Colon (tissue), 2 donors: Measurements from ENCODE around the gene TAC4.
"Not testable (repeated sequence)": the region's sequence is repeated elsewhere in the genome, so short reads cannot be mapped to it uniquely, and the experiment has no call there.

Source experiments
- FAIRE-seq: peaks from 2 replicates; lab custom pipeline; 2012; peaks lifted over from hg19 to GRCh38; lab: Jason Lieb, UNC
- donor health status: control.
- donor health status: control.

The TAC4 gene

DNA sequence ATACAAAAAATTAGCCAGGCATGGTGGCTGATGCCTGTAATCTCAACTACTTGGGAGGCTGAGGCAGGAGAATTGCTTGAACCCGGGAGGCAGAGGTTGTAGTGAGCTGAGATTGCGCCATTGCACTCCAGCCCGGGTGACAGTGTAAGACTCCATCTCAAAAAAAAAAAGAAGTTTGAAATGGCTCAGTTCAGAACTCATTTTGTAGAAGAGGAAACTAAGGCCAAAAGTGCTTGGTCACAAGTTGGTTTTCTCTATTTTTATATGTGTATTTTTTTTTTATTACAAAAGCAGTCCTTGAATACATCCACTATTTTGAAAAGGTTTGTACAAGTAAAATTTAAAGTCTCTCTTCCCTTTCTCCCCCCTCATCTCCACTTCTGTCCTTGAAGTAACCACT, 5.5 kb downstream of the TAC4 start:
- FAIRE-seq = no peak

DNA sequence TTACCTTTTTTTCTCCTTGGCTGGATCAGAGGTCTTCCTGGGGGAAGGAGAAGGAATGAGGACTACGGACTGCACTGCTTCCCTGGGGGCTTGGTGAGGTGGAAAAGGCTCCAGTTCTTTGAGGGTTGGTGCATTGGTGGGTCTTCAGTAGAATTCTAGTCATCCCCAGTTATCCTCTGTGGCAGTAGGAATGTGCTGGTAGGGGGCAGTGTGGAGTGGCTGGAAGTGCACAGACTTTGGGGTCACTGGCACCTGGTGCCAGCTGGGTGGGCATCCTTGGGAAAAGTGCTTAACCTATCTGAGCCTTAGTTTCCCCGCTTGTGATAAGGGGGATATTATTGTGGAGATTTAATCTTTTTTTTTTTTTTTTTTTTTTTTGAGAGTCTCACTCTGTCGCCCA, 6.3 kb downstream of the TAC4 start:
- no peak for FAIRE-seq

DNA sequence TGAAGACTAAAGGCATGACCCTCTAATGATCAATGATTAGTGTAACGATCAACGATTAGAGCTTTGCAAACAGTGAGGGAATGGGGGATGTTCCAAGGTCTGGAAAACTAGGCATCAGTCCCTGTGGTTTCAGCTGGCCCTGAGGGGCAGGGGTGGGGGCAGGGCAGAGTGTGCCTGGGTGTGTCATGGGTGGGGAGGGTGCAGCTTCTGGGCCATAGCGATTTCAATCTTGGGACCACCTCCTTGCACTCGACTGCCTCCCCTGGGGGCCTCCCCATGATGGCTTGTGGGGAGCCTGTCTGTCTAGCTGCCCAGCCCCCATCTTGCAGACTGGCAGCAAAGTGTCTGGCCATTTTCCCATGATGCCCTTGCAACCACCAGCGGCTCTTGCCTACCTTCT, 8.4 kb downstream of the TAC4 start:
- FAIRE-seq = no peak

DNA sequence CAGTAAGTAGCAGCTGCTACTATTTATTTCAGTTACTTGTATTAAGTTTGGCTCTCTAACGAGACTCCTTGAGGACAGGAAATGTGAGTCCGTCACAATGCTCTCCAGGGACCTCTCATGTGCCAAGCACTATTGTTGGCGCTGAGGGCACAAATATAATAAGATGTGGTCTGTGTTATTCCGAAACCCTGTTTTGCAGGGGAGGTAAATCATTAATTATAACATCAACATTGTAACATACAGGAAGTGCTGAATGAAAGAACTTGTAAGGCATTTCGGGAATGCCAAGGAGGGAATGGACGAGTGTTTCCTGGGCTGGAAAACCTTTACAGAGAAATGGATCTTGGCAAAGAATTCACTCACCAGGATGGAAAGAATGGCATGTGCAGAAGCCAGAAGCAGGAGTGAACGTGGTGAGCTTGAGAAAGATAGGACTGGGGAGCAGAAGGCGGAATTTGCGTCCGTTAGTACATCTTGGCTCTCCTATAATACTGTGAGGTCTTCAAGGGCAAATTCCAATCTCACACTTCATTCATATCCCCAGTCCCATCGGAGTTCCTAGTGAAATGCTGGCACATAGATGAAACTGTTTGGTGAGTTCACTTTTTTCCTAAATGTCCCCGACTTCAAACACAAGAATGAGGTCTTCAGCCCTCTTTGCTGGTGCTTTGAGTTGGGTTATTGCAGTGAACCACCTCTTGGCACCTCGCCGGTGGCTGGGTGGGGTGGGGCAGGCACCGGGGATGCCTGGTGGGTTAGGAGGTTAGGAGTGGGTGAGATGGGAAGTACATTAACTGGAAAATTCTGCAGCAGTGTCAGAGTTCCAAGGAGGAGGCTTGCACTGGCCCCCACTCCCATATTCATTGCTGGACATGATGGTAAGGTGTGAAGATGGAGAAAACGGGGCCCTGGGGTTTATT, 11.5 kb downstream of the TAC4 start:
- no peak for FAIRE-seq

DNA sequence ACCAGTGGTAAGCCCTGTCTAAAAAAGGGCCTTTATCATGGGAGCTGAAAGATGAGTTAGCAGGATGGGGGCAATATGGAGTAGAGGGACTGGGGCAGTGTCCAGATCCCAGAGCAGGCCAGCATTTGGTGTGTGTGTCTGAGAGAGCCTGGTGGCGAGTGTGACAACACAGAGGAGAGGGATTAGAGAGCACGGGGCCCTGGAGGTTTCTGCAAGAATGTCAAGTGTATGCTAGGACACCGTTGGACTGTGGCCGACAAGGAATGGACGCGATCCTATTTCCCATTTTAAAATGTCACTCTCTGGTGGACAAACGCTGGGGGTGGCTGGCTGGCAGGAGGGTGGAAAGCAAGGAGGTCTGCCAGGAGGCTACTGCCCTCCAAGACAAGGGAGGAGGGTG, 12.4 kb downstream of the TAC4 start:
- FAIRE-seq = no peak

DNA sequence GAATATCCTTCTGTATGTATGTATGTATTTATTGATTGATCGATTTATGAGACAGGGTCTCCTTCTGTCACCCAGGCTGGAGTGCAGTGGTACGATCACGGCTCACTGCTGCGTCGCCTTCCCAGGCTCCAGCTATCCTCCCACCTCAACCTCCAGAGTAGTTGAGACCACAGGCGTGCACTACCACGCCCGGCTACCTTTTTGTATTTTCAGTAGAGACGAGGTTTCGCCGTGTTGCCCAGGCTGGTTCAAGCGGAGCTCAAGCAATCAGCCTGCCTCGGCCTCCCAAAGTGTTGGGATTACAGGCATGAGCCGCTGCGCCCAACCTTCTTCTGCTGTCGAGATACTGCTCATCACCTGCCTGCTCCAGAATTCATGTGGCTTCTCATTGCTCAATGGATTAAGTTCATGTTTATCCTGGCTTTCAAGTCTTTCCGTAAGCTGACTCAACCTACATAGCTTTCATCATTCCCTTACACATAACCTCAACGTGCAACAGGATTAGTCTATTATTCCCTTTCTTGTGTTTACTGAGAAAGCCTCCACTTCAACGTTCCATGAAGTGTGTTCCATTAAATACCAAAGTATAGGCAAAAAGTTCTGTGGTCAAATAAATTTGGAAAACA, 13.6 kb downstream of the TAC4 start:
- no peak for FAIRE-seq

DNA sequence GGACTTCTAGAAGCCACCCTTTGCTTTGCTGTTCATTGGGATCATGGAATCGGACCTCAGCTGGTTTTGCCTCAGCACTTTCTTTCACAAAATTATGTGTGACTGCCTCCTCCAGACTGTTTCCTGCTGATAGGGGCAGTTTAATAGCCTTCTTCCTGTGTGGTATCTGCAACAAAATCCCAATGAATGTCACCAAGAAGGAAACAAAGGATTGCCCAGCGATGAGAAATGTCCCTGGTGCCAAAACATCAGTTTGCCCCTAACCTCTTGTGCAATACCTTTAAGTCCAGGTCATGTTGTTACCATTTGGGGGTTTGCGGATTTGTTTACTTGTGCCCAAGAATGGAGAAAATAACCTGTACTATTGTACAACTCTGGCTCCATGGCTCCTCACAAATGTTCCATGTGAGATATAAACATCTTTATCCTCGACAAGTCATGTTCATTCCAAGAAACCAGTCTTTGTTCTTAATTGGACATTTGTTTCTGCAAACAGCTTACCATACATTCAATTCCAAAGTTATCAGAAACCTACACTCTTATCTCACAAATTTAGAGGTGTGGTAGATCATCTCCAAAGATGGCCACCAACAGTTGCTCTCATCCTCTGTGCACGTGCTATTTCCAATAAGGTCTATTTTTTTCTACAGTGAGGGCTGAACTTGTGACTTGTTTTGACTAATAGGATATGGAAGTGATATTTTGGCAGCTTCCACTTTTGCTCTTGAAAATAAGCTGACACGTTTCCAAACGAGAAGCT, 14.8 kb downstream of the TAC4 start:
- FAIRE-seq = no peak

DNA sequence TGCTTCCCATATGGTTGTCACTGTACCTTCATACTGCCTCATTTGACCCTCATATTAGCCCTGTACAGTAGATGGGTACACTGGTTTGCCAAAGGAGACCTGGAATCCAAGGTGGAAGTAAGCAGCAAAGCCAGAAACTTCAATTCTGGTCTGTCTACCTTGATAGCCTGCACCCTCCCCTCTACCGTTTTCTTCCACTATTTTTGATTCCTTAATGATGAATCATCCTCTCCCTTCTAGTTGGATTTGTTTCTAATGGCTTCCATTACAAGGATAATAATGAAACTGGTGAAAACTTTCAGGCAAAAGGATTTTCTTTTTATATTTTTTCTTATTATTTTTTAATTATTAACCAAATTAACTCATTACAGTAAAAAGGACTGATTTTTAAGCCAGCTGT, 17.3 kb downstream of the TAC4 start:
- FAIRE-seq = no peak

DNA sequence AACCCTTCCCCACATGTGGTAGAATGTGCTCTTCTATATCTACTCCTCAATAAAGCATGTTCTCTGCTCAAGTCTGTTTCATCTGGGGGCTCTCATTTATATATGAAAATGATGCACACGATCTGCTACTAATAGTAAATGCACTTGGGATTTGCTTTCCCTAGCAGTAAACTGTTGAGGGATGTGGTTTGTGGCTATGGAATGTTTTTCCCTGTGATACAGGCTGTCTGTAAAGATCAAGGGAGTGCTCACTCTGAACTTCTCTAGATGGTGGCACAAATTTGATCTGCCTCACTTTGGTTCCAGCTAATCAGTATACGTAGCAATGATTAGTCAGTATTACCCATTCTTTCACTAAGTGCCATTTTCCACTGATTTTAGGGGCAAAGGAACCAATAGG, 18.8 kb downstream of the TAC4 start:
- FAIRE-seq = no peak

DNA sequence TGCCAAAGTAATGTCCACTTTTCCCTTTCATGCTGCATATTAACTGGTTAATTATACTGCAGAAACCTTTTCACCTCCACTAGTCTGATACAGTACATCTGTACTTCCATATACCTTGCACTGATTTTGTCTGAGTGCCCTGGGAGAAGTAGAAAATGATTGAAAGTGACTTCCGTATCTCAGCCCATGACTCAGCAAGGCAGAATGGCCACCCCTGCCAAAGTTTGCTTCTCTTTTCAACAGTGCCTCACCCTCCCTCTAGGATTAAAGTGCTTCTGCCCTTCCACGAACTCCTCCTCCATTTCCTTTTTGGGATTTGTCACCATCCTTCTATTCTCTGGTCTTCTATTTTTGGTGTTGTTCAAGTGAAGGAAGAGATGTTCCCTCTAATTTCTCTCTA, 19.5 kb downstream of the TAC4 start:
- FAIRE-seq = not testable (repeated sequence)

DNA sequence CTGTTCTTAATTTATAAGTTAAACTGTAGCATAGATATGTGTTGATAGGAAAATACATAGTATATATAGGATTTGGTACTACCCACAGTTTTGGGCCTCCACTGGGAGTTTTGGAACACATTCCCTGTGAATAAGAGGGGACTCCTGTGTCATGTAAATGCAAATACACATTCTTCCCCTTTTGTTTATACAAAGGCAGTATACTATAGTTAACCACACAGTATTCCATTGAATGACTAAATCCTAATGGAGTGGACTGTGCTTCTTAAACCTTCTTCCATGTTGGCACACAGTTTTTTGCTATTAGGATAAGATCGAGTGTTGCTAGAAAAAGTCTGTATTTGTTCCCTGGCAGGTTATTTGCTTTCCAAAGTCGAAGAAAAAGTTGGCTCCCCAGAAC, 22.2 kb downstream of the TAC4 start:
- FAIRE-seq = no peak

DNA sequence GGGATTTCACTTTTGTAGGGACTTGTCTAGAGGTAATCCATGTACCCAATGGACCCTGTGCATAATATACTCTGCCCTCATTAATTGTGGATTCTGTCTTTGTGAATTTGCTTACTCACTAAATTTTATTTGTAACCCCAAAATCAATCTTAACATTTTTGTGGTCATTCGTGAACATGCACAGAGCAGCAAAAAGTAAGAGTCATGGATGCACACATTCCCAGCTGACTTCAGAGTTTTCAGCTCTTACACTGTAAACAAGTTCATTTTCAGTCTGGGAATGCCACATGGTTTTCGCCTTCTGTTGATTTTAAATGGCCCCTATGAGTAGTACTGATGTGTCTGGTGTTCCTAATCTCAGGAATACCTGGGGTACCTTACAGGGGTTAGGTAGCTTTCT, 24.3 kb downstream of the TAC4 start:
- no peak for FAIRE-seq

DNA sequence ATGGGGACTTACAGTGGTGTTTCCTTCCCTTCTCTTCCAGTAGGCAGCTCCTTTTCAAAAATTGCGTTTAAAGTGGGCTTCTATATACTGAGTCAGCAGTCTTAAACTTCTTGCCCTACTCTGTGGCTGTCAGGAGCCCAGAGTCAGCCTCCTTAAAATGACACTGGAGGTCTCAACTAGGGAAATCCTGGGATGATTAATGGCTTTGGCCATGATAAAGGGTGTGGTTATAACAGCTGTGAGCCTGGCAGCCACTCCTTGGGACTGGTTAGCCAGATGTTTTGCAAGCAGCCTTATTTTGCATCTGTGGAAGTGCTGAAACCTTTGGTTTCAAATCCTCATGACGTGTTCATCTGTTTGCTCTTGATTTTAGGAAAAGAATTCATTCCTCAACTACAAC, 25.0 kb downstream of the TAC4 start:
- FAIRE-seq = no peak

DNA sequence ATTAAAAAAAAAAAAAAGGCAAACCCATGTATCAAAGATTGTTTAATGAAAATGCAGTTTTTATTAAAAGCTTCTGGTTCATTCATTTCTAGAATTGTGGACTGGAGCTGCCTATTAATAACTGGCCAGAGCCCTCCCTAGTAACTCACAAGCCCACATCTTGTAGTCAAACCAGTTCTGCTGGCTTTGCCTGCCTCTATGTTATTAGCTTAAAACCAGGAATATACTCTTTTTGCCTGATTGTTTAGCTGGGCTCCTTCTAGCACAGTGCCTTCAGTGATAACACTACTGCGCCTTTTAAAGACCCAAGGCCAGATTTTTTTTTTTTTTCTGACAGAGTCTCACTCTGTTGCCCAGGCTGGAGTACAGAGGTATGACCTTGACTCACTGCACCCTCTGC, 26.0 kb downstream of the TAC4 start:
- FAIRE-seq = no peak

DNA sequence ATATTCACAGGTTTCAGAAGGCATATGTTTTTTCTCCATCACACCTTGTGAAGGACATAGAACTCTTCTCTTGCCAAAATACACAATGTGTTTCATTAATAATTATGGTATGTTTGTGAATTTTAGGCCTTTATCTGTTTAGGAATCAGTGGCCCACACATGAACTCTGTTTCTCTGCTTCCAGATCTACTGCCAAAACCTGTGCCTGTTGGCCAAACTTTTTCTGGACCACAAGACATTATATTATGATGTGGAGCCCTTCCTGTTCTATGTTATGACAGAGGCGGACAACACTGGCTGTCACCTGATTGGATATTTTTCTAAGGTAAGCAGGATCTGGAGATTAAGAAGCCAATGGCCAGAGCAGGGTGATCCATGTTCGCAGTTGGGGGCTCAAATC, 26.4 kb downstream of the TAC4 start:
- no peak for FAIRE-seq

DNA sequence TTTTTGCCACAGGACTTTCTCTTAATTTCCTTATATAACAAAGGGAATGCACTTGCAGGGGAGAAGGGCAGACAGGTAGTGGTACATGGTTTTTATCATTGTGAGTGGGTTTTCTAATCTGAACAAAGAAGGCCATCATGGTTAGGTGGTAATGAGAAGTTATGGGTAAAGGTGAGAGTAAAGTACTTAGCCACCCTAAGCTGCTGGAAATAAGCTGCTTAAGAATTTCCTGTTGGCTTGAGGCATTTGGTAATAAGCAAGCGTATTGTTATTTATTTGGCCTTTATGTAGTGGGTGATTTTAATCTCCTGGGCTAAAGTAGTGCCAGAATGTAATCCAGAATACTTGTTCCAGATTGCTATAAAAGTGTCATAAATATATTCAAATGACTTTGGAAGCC, 27.1 kb downstream of the TAC4 start:
- FAIRE-seq = no peak

DNA sequence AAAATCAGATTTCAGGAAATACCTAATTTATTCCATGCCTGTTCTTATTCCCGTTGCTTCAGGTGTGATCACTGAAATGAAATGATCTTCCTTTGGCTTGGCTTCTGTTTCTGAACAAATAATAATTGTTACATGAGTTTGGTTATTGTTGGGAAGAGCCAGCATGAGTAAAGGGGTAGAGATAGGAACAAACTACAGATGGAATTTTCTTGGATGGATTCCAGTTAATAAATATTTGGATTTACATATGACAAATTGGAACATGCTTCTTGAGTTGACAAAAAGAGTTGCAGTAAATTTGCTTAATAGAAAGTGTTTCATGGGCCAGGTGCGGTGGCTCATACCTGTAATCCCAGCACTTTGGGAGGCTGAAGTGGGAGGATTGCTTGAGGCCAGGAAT, 28.2 kb downstream of the TAC4 start:
- FAIRE-seq = no peak

DNA sequence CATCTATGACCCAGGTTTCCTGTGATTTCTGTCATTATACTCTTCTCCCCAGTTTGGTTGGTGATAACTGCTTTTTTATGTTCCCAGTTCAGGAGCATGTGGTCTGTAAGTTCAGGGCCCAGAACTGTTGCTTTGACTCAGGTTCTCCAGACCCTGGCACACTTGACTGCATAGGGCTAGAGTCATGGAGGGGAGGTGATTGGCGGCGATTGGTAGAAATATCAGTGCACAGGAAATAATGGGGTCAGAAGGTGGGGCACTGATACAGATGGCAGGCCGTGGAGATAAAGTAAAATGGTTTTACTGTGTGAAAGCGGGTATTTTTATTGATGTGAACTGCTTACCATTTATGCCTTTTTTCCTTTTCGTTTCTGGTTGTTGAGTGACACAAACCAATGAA, 28.7 kb downstream of the TAC4 start:
- FAIRE-seq = no peak

DNA sequence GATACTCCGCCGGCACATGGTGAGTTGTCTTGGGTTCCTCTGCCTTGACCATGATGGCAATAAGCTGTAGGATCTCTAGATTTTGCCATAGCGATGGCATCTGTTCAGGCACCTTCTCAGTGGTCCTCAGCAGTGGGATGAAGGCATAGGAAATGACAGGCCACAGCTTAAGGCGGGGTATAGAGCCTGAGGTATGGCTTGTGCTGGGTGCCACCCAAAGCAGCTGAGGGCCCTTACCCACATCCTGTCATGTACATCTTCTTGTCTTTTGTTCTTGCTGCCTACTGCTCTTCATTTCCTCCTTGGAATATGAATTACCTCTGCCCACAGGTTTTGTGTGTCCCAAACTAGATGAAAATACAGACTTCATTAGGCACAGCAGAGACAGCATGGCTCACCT, 29.9 kb downstream of the TAC4 start:
- FAIRE-seq = no peak

DNA sequence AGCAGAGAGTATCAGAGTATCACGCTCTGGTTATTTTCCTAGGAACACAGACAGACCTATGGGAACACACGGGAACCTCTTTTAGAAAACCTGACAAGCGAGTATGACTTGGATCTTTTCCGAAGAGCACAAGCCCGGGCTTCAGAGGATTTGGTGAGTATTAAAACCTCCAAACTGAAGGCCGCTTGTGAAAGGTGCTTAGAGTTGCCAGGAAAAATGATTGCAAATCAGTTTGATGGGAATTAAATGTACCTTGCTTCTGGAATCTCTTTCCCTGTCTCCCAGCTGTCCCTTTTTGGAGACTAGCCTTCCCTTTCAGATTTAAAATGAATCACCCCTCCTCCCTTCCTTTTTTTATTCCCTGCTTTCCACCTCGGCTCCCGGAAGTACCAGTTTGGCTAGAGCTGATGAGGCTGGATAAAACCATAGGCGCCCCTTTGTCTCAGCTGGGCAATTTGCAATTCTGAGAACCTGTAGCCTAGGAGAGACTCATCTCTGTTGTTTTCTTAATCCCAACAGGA, 32.0 kb downstream of the TAC4 start:
- no peak for FAIRE-seq

DNA sequence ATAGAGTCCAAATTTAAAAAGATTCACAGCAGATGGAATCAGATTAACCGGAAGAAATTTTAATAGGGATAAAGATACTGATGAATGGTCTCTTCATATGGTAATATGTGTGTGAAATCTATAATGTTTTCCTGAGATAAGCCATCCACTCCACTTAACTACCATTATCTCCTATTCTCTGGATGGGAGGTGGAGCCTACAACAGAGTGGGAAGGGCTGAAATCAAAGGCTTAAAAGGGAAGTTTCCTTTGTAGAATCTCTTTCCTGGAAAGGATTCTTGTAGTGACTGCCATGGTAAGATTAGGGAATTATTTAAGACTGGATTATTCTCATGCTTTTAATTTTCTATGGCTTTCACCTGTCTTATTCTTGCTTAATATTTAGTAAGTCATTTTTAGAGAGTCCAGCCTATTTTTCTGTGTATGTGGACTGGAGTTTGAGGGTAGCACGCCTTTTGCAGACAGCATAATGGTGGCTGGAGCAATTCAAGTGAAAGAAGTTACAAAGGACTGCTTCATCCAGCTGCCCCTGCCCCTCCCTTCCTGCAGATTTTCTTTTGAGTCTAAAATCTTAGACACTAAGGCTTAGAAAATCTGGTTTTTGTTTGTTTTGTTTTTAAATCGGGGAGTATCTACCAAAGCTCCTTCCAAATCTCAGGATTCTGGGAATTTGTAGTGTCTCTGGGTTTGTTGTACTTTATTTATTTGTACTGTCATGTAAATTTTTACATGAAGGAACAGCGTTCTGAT, 32.9 kb downstream of the TAC4 start:
- FAIRE-seq = no peak

DNA sequence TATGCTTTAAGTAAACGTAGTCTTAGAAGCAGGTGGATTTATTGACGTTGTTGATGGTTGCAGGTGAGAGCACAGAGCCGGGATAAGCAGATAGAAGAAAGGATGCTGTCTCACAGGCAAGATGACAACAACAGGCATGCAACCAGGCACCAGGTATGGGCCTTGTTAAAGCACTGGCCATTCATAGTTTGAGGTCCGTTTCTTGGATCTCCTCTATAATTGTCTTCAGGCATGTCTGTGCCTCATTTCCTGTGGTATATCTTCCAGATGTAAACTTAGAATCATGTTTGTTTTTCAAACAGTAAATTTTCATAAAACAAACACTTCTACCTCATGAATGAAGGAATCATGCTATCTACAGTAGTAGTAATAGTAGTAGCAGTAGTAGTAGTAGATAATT, 38.8 kb downstream of the TAC4 start:
- FAIRE-seq = no peak
